TTC549 (cell line): ENCODE measurements around the gene HTRA3.

Experiments
- FAIRE-seq: peaks from 2 replicates; lab custom pipeline; 2012; peaks lifted over from hg19 to GRCh38; lab: Jason Lieb, UNC

HTRA3 gene

GRCh38 chr4:8280876-8281440 is 11.4 kb downstream of the HTRA3 start:
- no peak for FAIRE-seq

DNA sequence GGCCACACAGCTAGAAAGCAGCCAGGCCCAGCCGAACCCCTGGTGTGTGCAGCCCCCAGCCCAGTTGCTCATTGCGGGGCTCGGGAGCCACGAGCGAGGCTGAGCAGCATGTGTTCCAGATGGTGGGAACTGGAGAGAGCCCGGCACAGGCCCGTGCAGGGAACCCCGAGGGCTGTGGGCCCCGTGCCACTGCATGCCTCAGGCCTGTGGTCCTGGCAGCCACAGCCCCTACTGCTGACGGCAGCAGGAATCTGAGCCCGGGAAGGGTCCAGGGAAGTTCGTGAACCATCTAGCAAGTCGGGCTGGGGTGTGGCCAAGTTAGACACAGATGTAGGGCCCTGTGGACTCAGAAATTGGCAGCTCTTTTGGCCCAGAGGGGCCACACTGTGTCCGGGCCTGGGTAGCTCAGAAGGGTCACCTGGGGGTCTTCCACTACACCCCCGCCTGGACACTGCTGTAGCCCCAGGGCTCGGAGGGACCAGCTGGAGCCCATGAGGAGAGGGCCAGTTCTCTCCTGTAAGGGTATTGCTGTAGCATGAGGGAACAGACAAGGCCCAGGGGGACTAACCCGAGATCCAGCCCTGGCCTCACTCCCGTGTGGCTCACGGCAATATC is 12.1 kb downstream of the HTRA3 start:
- FAIRE-seq, result no peak

DNA sequence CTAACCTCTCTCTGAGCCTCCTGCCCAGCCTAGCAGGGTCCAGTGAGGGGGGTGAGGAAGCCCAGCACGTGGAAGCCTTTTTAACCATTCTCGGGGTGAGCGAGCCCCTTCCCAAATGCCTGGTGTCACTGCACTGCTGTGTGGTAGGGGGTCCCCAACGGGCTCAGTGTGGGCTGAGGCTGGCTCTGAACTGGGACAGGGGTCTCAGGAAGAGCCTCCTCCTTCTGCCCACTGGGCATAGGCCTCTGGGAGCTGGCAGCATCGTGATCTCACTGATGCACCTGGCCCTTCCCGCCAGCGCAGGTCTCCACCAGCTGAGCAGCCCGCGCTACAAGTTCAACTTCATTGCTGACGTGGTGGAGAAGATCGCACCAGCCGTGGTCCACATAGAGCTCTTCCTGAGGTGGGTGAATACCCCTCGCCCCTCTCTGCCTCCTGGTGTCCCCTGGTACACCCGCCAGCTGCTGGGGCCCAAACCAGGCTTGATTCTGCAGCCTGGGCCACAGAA is 12.6 kb downstream of the HTRA3 start:
- FAIRE-seq, result no peak

DNA sequence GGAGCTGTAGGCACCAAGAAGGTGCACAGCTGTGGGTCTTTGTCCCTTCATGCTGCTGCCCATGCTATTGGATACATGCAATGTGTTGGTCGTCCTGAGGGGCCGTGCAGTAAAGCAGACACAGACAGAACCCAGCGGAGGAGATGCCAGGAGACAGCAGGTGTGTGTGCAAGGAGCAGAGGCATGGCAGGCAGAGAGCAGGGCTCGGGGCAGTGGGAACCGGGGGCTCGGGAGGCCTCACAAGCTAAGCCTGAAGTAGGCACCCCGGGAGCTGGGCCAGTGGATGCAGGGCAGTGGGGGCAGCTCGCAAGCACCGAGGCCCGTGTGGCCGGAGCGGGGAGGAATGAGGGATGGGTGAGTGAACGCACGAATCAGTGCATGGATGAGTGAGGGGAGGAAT is 13.2 kb downstream of the HTRA3 start:
- no peak for FAIRE-seq

- no peak for FAIRE-seq
Measured at GRCh38 chr4:8283161-8283560, 13.6 kb downstream of the HTRA3 start.

DNA sequence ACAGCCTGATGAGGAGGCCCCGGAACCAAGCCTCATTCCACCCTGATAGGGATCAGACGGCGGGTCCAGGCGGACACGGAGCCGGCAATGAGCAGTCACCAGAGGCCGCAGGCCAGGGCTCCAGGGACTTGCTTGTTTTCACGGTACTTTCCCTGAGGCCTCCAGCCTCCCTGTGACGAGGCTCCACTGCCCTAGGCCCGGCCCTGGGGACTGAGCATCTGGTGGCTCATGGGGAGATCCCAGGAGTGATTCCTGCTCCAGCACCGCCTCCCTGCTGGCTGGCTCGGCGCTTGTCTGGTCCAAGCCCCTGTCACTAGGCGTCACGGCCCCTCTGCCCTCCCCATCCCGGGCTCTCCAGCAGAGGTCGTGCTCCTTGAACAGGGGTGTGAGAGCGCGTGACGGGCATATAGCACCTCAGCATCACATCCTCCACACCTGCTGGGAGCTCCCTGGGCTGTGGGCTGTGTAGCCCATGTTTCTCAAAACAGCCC is 14.1 kb downstream of the HTRA3 start:
- no peak for FAIRE-seq

GRCh38 chr4:8284391-8284790 is 14.8 kb downstream of the HTRA3 start:
- FAIRE-seq, result no peak

GRCh38 chr4:8285143-8285975 is 15.8 kb downstream of the HTRA3 start:
- no peak for FAIRE-seq

- FAIRE-seq, result no peak
Measured at GRCh38 chr4:8285976-8286718, 16.6 kb downstream of the HTRA3 start.

DNA sequence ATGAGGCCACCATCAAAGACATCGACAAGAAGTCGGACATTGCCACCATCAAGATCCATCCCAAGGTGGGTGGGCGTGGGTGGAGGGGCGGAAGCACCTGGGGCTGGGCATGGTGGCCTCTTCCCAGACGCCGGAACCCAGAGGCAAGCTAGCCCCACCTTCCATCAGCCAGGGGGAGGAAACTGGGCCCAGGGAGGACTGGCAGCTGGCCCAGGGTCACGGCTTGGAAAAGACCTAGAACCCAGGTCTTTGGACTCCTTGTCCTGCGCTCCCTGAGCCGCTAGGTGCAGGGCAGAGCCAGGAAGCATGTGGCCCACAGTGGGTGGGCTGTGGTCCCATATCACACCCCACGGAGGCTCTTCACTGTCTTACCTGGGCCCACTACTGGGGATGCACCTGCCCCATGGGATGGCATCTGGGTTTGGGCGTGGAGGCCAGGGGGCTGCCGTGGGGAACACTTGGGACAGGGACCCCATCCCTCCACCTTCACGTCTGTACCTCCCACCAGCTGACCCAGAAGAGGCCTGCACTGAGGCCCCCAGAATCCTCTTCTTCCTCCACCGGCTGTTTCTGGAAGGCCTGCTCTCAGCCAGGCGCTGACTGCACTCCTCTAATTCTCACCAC is 17.3 kb downstream of the HTRA3 start:
- no peak for FAIRE-seq

- no peak for FAIRE-seq
Measured at GRCh38 chr4:8287343-8288280, 18.1 kb downstream of the HTRA3 start.

- no peak for FAIRE-seq
Measured at GRCh38 chr4:8289151-8289750, 19.7 kb downstream of the HTRA3 start.

DNA sequence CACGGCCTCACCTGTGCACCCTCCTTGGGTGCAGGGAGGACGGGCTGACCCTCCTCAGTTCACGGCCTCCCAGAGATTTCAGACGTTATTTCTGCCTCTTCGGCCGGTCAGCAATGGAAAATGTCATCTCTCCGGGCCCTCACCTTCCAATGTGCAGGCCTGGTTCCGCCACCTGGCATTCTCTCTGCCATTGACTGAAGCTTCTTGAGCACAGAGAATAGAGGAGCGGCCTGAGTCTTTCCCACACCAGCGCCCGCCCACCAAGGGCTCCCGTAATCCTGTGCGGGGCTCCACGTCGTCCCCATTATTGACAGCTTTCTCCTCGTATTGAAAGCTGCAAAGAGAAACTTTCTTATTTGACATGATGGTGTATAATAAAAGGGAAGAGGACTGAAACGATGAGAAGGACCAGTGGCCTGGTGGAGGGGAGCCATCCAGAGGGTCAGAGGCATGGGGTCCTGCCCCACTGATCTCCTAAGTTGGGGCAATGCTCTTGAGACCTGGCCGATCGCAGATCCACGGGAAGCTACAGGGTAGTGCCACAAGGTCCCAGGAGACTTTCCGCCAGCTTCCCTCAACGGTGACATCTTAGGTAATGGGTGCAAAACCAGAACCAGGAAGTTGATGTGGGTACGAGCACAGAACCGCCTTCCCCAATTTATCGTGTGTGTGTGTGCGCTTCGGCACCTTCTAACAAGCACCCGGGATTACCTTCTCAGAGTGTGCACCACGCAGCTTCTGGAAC is 20.6 kb downstream of the HTRA3 start:
- FAIRE-seq, result no peak

DNA sequence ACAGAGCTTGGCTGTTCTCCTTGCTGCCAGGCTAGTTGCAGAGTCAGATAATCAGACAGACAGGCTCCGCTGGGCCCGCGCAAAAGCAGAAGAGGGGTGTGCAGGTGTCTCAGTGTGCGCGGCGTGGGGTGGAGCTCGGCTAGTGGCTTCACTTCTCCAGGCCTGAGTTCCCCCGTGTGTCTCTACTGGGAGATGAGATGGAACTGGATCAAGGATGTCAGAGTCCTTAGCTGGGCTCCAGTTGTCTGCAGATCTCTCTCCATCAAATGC is 21.1 kb downstream of the HTRA3 start:
- FAIRE-seq, result no peak

- no peak for FAIRE-seq
Measured at GRCh38 chr4:8291036-8291682, 21.6 kb downstream of the HTRA3 start.

GRCh38 chr4:8291701-8292477 is 22.3 kb downstream of the HTRA3 start:
- no peak for FAIRE-seq

- no peak for FAIRE-seq
Measured at GRCh38 chr4:8292478-8293107, 23.0 kb downstream of the HTRA3 start.
